GOT3 (cell line): Measurements from ENCODE around the gene EXO5.
"Not testable (repeated sequence)": the region's sequence is repeated elsewhere in the genome, so short reads cannot be mapped to it uniquely, and the experiment has no call there.

Experiments used
- DNase-seq: peaks from one replicate; lab custom pipeline; 2025; ENCODE audit warnings: mixed read lengths; lab: John Stamatoyannopoulos, UW

Gene EXO5

GRCh38 chr1:40553017-40553416, 44.5 kb downstream of the EXO5 start:
- no peak for DNase-seq

- DNase-seq: not testable (repeated sequence)
Observed at GRCh38 chr1:40554807-40555206, 46.2 kb downstream of the EXO5 start.

- no peak for DNase-seq
Observed at GRCh38 chr1:40556121-40556520, 47.6 kb downstream of the EXO5 start.

GRCh38 chr1:40558241-40558640, 49.7 kb downstream of the EXO5 start:
- not testable (repeated sequence) for DNase-seq

GRCh38 chr1:40562185-40562584, 53.6 kb downstream of the EXO5 start:
- DNase-seq: no peak

- no peak for DNase-seq
Observed at GRCh38 chr1:40563266-40563665, 54.7 kb downstream of the EXO5 start.

- no peak for DNase-seq
Observed at GRCh38 chr1:40564506-40564905, 55.9 kb downstream of the EXO5 start.

GRCh38 chr1:40564913-40565312, 56.3 kb downstream of the EXO5 start:
- no peak for DNase-seq
